GM12878 (cell line): ENCODE data around the gene CWC25.

Experiments
- NRF1 ChIP-seq: conservative IDR thresholded peaks from 2 replicates; pipeline ENCODE4 v1.6.1; 2011; ENCODE audit warnings: mild to moderate bottlenecking, low read depth, low read length, improper control_type of control experiment
- RAD21 ChIP-seq: IDR thresholded peaks from 2 replicates; pipeline ENCODE4 v1.6.1; 2011; ENCODE audit warnings: mild to moderate bottlenecking, low read depth, low read length, moderate library complexity; ENCODE audit not compliant: insufficient read depth
- RCOR1 ChIP-seq: conservative IDR thresholded peaks from 2 replicates; pipeline ENCODE4 v1.6.1; 2012; ENCODE audit warnings: low read depth, low read length, improper control_type of control experiment
- RELB ChIP-seq: fragments of 450-650 bp; IDR thresholded peaks from 2 replicates; pipeline ENCODE4 v1.6.1; 2017; ENCODE audit warnings: low read depth, mild to moderate bottlenecking, moderate library complexity
- SIX5 ChIP-seq: IDR thresholded peaks from 2 replicates; pipeline ENCODE4 v1.6.1; 2011; ENCODE audit warnings: mild to moderate bottlenecking, low read depth, low read length, moderate library complexity; ENCODE audit not compliant: severe bottlenecking
- SRF ChIP-seq, 2 experiments: IDR thresholded peaks; 2 replicates each; pipeline ENCODE4 v1.6.1; 2011; ENCODE audit warnings: low read depth in 2 of 2, low read length in 2 of 2, mild to moderate bottlenecking in 1 of 2, moderate library complexity in 1 of 2
- TAF1 ChIP-seq: IDR thresholded peaks from 2 replicates; pipeline ENCODE4 v1.6.1; 2011; ENCODE audit warnings: mild to moderate bottlenecking, low read depth, low read length, borderline replicate concordance
- TCF7 ChIP-seq: IDR thresholded peaks from 2 replicates; pipeline ENCODE4 v1.6.1; 2014; ENCODE audit warnings: antibody characterized with exemption, borderline replicate concordance
- ZNF24 ChIP-seq: fragments of 450-650 bp; IDR thresholded peaks from 2 replicates; pipeline ENCODE4 v1.6.1; 2017; ENCODE audit warnings: antibody characterized with exemption, mild to moderate bottlenecking
- TF ChIP-seq, protein P1 (sequence below): fragments of 450-650 bp; IDR thresholded peaks from 2 replicates; pipeline ENCODE4 v1.6.1; 2014; ENCODE audit warnings: mild to moderate bottlenecking
- TF ChIP-seq, protein P2 (sequence below), 3 experiments: IDR thresholded peaks in 2 of 3; conservative IDR thresholded peaks in 1 of 3; 2 replicates each; pipeline ENCODE4 v1.5.1; 2011; ENCODE audit warnings: low read depth in 3 of 3, low read length in 3 of 3, mild to moderate bottlenecking in 3 of 3, control low read depth in 2 of 3, moderate library complexity in 2 of 3, inconsistent platforms in 1 of 3, mixed read lengths in 1 of 3; ENCODE audit not compliant: control insufficient read depth in 2 of 3, insufficient read depth in 1 of 3; ENCODE audit errors: extremely low read depth in 1 of 3
- TF ChIP-seq, protein P3 (sequence below): IDR thresholded peaks from 2 replicates; pipeline ENCODE4 v1.6.1; 2012; ENCODE audit warnings: low read depth, low read length, improper control_type of control experiment

- TF ChIP-seq ZNF24 (no peak), TAF1 (no peak), RELB (no peak), SIX5 (no peak), TCF7 (no peak), RAD21 (no peak), NRF1 (no peak), RCOR1 (no peak), SRF (IDR thresholded peaks at IDR 0.05; ENCODE audit: low read depth in 2 of 2, low read length in 2 of 2) (no peak)
- TF ChIP-seq, protein P1, sequence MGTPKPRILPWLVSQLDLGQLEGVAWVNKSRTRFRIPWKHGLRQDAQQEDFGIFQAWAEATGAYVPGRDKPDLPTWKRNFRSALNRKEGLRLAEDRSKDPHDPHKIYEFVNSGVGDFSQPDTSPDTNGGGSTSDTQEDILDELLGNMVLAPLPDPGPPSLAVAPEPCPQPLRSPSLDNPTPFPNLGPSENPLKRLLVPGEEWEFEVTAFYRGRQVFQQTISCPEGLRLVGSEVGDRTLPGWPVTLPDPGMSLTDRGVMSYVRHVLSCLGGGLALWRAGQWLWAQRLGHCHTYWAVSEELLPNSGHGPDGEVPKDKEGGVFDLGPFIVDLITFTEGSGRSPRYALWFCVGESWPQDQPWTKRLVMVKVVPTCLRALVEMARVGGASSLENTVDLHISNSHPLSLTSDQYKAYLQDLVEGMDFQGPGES: no peak
- TF ChIP-seq, protein P2, sequence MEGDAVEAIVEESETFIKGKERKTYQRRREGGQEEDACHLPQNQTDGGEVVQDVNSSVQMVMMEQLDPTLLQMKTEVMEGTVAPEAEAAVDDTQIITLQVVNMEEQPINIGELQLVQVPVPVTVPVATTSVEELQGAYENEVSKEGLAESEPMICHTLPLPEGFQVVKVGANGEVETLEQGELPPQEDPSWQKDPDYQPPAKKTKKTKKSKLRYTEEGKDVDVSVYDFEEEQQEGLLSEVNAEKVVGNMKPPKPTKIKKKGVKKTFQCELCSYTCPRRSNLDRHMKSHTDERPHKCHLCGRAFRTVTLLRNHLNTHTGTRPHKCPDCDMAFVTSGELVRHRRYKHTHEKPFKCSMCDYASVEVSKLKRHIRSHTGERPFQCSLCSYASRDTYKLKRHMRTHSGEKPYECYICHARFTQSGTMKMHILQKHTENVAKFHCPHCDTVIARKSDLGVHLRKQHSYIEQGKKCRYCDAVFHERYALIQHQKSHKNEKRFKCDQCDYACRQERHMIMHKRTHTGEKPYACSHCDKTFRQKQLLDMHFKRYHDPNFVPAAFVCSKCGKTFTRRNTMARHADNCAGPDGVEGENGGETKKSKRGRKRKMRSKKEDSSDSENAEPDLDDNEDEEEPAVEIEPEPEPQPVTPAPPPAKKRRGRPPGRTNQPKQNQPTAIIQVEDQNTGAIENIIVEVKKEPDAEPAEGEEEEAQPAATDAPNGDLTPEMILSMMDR (IDR thresholded peaks at IDR 0.05 in 2 of 3, conservative IDR thresholded peaks at IDR 0.05 in 1 of 3; ENCODE audit: control insufficient read depth in 2 of 3, extremely low read depth in 1 of 3, insufficient read depth in 1 of 3, low read depth in 3 of 3, low read length in 3 of 3): no peak
- TF ChIP-seq, protein P3, sequence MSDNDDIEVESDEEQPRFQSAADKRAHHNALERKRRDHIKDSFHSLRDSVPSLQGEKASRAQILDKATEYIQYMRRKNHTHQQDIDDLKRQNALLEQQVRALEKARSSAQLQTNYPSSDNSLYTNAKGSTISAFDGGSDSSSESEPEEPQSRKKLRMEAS: no peak
These were observed 38.7 kb downstream of the CWC25 start for GRCh38 chr17:38786372-38786771.
